NK-92 (cell line): ENCODE data around the gene GCDH.
A peak's percentile ranks its signal among the peaks of the same experiment; 100 is the strongest.

Experiments
- DNase-seq: peaks from one replicate; lab custom pipeline; 2025; ENCODE audit not compliant: unreplicated experiment; lab: John Stamatoyannopoulos, UW

The GCDH gene

DNA sequence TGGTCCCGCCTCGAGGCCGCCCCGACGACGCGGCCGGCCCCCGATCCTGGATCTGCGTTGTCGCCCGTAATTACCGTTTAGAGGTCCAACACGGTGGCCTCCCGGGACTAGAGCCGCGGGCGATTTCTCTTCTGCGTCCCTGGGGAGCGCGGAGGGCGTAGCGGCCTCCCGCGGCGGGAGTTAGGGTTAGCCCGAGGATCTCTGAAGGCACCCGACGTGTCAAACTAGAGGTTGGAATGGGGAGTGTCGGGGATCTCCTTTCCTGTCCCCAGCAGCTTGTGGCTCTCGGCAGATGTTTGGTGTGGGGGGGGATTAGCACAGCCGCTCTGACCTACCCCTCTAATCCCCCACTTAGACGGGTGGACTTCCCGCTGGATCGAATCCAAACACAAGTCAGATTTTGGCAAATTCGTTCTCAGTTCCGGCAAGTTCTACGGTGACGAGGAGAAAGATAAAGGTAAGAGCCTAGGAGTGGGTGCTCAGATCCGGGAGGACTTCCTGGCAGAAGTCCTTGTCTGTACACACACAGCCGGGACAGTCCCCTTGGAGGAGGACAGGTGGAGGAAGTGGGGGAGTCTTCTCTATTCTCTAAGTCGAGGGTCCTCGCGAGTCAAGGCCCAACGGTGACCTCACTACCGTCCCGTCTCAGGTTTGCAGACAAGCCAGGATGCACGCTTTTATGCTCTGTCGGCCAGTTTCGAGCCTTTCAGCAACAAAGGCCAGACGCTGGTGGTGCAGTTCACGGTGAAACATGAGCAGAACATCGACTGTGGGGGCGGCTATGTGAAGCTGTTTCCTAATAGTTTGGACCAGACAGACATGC lies 48.0 kb downstream of the GCDH start:
- DNase-seq, result no peak

DNA sequence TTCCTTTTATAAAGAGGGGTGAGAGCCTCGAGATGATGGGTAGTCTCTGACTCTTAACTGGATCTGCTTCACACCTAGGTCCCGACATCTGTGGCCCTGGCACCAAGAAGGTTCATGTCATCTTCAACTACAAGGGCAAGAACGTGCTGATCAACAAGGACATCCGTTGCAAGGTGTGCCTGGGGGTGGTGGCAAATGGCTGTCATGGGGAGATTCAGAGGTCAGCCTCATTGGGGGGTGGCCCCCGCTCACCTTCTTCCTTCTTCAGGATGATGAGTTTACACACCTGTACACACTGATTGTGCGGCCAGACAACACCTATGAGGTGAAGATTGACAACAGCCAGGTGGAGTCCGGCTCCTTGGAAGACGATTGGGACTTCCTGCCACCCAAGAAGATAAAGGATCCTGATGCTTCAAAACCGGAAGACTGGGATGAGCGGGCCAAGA lies 49.0 kb downstream of the GCDH start:
- no peak for DNase-seq

DNA sequence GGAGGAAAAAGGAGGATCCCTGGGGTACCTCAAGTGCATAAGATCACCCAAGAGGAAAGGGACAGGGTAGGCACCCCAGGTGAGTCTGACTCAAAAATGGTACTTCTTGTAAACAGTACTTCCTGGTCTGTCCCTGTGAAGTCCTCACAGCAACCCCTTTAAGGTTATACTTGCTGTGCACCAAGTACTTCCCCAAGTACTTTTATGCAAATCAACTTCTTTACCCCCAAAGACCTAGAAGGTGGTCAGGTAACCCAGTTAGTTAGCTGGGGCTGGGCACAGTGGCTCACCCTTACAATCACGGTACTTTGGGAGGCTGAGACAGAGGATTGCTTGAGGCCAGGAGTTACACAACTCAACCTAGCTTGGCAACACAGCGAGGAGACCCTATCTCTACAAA lies 49.9 kb downstream of the GCDH start:
- no peak for DNase-seq

DNA sequence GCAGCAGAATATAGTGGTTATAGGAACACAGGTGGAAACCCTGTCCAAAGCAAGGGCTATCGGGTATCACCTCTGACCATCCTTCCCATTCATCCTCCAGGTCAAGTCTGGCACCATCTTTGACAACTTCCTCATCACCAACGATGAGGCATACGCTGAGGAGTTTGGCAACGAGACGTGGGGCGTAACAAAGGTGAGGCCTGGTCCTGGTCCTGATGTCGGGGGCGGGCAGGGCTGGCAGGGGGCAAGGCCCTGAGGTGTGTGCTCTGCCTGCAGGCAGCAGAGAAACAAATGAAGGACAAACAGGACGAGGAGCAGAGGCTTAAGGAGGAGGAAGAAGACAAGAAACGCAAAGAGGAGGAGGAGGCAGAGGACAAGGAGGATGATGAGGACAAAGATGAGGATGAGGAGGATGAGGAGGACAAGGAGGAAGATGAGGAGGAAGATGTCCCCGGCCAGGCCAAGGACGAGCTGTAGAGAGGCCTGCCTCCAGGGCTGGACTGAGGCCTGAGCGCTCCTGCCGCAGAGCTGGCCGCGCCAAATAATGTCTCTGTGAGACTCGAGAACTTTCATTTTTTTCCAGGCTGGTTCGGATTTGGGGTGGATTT lies 52.6 kb downstream of the GCDH start:
- DNase-seq, result no peak

DNA sequence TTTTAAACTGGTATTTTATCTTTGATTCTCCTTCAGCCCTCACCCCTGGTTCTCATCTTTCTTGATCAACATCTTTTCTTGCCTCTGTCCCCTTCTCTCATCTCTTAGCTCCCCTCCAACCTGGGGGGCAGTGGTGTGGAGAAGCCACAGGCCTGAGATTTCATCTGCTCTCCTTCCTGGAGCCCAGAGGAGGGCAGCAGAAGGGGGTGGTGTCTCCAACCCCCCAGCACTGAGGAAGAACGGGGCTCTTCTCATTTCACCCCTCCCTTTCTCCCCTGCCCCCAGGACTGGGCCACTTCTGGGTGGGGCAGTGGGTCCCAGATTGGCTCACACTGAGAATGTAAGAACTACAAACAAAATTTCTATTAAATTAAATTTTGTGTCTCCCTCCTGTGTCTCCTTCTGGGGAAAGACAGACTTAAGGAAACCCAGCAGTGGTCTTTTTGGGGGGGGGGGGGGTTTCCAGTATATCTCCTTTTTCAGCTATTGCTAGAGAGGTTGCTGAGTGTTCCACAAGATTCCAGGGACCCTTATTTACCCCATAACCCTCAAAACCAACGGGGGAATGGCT lies 53.2 kb downstream of the GCDH start:
- DNase-seq, result no peak

DNA sequence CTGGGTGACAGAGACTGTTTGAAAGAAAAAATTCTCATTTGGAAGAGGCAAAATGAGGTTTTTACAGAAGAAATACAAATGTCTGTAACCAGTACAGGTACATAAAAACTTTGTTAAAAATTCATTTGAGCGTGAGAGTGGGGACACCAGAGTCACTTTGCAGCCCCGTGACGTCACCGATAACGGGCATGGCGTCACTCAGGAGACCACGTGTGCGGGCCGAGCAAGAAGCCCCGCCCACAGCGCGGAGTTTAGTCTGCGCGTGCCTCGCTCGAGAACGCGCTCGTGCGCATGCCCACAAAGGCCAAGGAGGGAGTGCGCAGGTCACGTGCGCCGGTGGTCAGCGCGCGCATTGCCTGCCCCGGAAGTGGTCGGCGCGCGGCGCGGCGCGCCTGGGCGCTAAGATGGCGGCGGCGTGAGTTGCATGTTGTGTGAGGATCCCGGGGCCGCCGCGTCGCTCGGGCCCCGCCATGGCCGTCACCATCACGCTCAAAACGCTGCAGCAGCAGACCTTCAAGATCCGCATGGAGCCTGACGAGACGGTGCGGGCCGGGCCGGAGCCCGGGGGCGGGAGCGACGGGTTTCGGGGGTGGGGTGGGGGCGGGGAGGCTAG lies 54.6 kb downstream of the GCDH start, which contains the start of gene RAD23A:
TSS of gene RAD23A (plus strand) at position 384 of the 613 bp plus-strand sequence. CDS start at position 471, 87 bp downstream.
- peak; percentile 85 for DNase-seq

- DNase-seq, result no peak
These were observed 55.2 kb downstream of the GCDH start for GRCh38 chr19:12946092-12946721.

- no peak for DNase-seq
These were observed 56.0 kb downstream of the GCDH start for GRCh38 chr19:12946731-12947496.

DNA sequence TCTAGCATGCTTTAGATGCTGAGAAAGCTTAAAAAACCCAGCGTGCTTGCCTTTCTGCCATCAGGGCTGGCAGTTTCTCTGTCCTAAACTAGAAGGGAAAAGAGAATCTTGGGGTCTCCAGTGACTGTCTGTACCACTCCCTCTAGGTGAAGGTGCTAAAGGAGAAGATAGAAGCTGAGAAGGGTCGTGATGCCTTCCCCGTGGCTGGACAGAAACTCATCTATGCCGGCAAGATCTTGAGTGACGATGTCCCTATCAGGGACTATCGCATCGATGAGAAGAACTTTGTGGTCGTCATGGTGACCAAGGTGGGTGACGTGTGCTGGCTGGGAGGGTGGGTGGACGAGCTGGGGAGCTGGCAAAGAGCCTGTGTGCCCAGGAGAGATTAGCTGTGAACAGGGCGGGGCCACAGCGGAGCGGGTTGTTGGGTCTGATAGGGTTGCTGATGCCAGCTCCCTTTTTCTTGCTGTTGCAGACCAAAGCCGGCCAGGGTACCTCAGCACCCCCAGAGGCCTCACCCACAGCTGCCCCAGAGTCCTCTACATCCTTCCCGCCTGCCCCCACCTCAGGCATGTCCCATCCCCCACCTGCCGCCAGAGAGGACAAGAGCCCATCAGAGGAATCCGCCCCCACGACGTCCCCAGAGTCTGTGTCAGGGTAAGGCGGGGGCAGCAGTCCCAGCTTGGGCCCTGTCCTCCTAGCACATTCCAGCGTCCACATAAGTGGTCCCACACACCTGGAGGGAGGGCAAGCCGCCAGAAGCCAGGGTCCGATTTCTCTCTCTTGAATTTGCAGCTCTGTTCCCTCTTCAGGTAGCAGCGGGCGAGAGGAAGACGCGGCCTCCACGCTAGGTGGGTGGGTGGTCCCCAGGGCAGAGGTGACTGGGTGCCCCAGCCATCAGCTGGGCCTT lies 57.0 kb downstream of the GCDH start:
- DNase-seq, result no peak

DNA sequence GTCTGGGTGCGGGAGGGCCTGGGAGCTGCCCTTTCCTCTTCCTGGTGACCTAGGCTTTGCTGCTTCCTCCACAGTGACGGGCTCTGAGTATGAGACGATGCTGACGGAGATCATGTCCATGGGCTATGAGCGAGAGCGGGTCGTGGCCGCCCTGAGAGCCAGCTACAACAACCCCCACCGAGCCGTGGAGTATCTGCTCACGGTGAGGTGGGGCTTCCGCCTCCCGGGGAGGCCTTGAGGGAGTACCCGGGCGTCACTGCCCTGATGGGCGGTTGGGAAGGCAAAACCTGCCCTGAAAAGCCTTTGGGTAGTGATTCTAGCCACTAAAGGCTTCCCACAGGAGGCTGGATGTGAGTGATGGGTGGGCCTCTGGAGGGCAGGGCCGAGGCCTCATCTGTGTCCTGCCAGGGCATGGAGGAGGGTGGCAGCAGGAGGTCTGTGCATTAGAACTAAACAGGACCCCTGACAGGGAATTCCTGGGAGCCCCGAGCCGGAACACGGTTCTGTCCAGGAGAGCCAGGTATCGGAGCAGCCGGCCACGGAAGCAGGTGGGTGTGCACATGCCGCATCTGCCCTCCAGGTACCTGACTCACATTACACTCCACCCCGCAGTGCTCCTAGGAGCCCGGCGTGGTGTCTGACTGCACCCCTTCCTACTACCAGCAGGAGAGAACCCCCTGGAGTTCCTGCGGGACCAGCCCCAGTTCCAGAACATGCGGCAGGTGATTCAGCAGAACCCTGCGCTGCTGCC lies 57.8 kb downstream of the GCDH start:
- DNase-seq, result no peak
